CMK (cell line): Measurements from ENCODE around the gene LYSET.
"Not testable (repeated sequence)": the region's sequence is repeated elsewhere in the genome, so short reads cannot be mapped to it uniquely, and the experiment has no call there.

ENCODE experiments used
- DNase-seq: peaks from one replicate; pipeline ENCODE4 v3.0.0-alpha.2; 2010; ENCODE audit warnings: low read depth

LYSET gene

DNA sequence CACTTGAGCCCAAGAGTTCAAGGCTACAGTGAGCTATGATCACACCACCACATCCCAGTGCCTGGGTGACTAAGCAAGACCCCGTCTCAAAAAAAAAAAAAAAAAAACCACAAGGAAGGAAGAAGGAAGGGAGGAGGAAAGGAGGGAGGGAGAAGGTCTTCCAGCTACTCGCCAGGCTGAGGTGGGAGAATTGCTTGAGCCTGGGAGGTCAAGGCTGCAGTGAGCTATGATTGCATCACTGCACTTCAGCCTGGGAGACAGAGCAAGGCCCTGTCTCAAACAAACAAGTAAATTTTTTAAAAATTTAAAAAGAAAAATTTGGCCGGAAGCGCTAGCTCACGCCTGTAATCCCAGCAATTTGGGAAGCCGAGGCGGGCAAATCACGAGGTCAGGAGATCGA, 16.5 kb upstream of the LYSET start:
- not testable (repeated sequence) for DNase-seq

DNA sequence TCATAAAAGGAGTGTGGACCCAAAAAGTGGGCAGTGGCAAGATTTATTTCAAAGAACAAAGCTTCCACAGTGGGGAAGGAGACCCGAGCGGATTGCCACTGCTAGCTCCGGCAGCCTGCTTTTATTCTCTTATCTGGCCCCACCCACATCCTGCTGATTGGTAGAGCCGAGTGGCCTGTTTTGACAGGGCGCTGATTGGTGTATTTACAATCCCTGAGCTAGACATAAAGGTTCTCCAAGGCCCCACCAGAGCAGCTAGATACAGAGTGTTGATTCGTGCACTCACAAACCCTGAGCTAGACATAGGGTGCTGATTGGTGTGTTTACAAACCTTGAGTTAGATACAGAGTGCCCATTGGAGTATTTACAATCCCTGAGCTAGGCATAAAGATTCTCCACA, 15.5 kb upstream of the LYSET start:
- not testable (repeated sequence) for DNase-seq

DNA sequence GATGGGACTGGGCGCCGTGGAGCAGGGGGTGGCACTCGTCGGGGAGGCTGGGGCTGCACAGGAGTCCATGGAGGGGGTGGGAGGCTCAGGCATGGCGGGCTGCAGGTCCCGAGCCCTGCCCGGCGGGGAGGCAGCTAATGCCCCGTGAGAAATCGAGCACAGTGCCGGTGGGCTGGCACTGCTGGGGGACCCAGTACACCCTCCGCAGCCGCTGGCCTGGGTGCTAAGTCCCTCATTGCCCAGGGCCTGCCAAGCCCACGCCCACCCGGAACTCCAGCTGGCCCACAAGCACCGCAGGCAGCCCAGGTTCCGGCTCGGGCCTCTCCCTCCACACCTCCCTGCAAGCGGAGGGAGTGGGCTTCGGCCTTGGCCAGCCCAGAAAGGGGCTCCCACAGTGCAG, 15.0 kb upstream of the LYSET start:
- not testable (repeated sequence) for DNase-seq

DNA sequence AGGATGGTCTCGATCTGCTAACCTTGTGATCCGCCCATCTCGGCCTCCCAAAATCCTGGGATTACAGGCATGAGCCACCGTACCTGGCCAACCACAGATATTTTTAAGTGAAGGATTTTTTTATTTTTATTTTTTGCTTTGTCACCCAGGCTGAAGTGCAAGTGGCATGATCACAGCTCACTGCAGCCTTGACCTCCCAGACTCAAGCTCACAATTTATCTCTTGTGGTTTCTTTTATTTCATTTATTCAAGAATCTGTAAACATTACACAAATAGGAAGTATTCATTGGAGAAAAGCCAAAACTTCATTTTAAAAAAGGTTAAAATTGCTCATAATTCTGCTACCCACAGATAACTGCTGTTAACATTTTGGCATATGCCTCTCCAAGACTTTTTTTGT, 13.7 kb upstream of the LYSET start:
- DNase-seq = no peak

DNA sequence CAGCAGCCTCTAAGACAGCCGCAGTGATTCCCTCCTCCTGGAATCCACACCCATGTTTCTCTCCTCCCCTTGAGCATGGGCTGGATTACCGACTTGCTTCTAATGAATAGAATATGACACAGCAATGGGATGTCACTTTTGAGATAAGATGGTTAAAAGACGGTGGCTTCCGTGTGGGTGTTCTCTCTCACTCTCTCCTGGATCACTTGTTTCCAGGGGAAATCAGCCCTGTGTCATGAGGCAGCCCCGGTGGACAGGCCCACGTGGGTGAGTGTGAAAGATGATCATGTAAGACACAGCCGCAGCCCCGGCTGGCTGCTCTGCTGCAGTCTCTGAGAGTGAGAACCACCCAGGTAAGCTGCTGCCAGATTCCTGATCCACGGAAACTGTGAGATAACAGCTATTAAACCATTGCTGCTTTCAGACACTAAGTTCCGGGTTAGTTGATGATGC, 11.1 kb upstream of the LYSET start:
- DNase-seq = no peak

DNA sequence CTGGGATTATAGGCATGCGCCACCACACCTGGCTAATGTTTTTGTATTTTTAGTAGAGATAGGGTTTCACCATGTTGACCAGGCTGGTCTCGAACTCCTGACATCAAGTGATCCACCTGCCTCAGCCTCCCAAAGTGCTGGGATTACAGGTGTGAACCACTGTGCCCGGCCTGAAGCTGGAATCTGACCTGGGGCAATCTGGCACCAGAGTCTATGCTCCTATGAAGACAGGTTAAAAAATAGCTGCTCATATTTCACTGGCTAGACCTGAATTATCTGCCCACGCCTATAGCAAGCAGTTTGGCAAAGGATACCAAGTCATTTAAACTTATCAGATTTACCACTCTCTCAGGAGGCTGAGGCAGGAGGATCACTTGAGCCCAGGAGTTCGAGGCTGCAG, 10.4 kb upstream of the LYSET start:
- DNase-seq = not testable (repeated sequence)

DNA sequence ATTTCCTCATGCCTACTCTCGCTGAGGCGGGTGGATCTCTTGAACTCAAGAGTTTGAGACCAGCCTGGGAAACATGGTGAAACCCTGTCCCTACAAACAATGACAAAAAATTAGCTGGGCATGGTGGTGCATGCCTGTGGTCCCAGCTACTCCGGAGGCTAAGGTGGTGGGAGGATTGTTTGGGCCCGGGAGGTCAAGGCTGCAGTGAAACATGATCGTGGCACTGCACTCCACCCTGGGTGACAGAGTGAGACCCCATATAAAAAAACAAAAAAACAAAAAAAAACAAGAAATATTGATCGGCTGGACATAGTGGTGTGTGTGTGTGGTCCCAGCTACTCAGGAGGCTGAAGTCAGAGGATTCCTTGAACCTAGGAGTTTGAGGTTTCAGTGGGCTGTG, 9.6 kb upstream of the LYSET start:
- DNase-seq = no peak

DNA sequence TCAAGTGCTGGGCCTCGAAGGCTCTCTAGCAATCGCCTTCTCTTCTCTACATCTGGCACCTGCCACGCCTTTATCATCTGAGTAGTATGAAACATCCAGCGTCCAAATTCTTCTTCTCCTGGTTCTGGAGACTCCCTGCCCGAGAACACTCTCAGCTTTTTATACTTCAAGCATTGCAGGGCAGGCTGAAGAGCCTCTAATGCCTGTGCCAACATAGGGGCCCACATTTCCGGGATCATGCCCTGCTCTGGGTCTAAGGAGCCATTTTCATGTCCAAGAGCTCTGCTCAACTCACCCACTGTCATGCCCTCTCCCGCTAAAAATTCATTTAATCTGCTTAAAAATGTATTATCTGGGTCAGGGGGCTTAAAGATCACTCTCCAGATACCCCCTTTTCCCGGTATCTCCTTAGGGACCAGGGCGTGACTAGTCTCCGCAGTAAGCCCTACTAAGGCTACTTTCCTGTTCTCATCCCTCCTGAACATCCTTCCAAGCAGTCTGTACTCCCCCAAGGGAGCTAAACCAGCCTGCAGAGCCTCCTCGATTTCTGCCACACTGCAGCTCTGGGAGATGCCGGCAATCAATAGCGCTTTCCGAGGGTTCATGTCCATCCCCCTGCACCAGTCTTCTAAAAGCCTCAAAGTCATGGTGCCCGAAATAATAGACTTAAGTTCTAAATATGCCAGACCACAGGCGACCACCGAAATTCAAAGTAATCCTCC, 1.4 kb upstream of the LYSET start:
- DNase-seq = no peak

DNA sequence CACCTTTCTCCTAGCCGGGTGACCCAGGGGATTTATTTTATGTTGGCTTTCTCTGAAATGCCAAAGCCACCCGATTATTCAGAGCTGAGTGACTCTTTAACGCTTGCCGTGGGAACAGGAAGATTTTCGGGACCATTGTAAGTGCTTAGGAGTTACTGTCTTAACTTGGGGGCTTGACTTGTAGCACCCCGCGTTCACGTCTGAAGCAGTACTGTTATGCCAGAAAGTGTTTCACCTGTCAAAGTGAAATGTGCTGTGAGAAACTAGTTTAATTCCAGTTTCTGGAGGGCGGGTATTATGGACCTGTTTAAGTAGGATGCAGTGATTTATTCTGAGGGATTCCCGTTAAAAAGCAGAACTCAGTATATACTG, 218 bp downstream of the LYSET start:
- no peak for DNase-seq

DNA sequence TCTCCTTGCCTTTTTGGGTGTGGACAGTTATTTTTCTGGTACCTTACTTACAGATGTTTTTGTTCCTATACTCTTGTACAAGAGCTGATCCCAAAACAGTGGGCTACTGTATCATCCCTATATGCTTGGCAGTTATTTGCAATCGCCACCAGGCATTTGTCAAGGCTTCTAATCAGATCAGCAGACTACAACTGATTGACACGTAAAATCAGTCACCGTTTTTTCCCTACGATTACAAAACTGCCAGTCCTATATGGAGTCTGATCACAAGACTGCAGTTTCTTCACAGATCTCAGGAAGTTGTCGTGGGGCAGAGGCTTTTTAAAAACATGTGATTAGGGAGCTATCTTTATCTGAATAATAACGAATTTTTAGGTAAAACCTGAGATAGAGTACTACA, 1.3 kb downstream of the LYSET start:
- no peak for DNase-seq

DNA sequence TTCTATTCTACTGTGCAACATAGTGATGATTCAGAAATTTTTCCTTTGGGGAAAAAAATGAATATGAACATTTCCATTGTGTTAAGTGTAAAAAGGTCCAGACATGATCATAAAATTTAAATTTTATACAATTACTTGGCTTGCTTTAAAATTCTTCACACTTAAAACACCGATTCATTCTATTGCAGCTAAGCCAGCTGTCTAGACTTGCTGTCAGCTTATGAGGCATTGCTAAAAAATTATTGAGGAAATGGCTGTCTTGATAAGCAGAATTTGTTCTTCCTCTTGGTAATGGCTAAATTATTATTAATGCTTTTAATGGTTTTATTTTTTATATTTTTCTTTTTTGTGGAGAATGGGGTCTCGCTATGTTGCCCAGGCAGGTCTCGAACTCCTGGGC, 1.8 kb downstream of the LYSET start:
- DNase-seq = no peak

DNA sequence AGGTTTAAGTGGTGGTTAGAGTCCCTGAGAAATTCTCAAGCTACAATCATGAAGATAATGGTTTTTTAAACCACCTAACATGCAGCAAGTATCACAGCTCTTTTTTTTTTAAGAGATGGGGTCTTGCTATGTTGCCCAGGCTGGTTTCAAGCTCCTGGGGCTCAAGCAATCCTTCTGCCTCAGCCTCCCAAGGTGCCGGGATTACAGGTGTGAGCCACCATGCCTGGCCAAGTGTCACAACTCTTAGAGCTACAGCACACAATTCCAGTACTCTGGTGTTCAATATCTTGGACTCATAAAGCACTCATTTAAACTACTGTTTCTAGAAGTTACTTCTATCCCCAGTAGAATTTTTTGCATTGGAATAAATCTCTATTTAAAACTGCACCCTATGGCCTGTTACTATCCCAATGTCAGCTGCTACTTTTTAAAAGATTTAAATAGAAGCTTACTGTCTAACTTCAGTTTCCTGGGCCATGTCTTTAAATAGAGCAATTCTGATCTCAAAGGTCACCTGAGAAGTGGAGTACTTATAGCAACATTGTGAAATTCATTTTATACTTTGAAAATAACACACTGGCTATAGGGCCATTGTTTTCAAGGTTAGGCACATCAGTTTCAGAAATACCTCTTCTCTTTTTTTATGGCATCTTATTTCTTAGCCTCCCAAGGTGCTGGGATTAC, 10.3 kb downstream of the LYSET start:
- no peak for DNase-seq

DNA sequence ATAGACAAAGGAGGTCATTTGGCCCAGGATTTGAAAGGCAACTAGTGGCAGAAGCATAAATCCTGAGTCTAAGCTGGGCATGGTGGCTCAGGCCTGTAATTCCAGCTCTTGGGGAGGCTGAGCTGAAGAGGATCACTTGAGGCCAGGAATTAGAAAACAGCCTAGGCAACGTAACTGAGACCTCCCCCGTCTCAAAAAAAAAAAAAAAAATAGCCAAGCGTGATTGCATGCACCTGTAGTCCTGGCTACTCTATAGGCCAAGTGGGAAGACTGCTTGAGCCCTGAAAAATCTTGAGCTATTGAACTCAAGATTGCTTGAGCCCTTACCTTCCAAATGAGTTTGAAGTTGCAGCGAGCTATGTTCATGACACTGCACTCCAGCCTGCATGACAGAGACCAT, 13.9 kb downstream of the LYSET start:
- DNase-seq = no peak

DNA sequence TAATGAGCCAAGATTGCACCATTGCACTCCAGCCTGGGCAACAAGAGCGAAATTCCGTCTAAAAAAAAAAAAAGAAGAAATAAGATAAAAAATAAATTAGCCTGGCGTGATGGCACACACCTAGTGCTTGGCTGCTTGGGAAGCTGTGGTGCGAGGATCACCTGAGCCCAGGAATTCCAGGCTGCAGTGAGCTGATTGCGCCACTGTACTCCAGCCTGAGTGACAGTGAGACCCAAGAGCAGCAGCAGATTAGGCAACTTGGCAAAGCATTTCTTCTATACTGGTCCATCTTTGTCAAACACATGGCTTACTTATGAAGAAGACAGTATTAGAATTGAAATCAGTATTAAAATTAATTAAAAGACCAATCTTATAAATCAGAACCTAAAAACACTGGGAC, 15.4 kb downstream of the LYSET start:
- no peak for DNase-seq

DNA sequence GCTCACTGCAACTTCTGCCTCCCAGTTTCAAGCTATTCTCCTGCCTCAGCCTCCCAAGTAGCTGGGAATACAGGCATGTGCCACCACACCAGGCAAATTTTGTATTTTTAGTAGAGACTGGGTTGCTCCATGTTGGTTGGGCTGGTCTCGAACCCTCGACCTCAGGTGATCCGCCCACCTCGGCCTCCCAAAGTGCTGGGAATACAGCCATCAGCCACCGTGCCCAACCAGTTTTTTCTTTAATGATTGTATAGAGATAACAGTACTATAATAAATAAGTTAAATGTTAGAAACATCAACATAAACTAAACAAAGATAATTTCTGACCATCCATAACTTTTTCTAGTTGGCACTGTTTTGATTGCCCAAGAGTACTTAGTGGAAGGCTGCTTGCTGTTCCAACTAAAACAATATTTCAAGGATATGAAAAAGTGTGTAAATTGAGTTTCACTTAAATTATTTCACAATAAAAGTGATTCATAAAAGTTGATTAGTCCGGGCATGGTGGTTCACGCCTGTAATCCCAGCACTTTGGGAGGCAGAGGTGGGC, 16.1 kb downstream of the LYSET start:
- no peak for DNase-seq

DNA sequence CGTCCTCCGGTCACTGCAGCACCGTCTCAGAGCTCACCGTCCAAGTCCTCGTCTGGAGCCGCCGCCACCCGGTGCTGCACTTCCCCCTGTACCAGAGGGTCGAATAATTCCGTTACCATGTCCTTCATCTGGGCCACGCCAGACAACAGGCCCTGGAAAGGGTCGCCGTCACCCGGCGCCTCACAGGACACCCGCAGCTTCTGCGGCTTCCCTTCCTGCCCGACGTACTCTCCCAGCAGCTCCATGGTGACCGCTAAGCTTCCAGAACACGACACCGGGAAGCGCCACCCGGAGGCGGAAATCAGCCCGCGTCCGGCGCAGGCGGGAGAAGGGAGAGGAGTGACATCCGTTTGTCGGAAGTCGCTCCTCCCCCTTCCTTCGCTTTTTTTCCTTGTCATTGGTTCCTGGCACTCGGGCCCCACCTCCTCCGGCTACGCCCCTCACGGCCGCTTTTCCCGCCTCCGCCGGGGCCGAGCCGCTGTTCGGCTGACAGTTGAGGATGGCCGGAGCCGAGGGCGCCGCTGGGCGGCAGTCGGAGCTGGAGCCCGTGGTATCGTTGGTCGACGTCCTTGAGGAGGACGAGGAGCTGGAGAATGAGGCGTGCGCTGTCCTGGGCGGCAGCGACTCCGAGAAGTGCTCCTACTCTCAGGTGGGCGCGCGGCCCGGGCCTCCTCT, 21.8 kb downstream of the LYSET start, which contains the start of the genes GON7 and UBR7:
Gene GON7, minus strand, starts transcription at position 273 of the 675 bp plus-strand sequence. Its CDS starts 28 bp downstream, at position 245.
Gene UBR7, plus strand, starts transcription at position 464 of the 675 bp plus-strand sequence. Its CDS starts 36 bp downstream, at position 500.
- peak; percentile 91 for DNase-seq

DNA sequence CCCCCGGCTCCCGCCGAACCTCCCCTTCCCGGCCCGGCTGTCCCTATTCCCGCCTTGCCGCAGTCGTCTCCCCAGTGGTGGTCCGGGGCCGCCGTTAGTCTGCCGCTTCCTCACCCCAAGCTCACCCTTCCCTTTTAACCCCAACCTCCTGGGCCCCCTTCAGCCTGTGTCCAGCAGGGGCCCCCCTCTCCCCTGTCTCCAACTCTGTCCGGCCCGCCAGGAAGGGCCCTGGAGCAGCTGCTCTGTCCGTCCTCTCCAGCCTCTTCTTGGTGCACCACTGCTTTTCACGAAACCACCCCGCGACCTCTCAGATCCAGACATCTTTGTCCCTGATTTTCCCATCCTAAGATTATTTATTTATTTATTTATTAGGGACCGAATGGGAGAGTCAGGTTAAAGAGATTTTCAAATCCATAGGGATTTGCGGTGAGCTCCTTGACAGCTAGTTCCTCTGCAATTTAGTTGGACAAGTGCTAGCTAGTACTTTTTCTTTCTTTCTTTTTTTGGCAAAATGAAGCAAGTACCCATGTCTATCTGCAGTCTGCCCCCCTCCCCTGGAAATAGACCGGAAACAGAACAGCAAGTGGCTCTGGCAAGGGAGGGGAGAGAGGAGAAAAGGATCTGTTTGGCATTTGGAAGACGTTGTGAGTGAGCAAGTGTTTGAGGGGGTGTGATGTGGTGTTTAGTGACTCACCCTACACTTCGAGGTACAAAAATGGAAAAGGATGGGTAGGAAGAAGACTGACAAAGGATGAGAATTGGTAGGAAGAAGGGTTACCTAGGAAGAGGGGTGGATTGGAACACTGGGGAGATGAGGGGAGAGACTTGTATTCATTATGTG, 22.6 kb downstream of the LYSET start:
- DNase-seq = no peak

DNA sequence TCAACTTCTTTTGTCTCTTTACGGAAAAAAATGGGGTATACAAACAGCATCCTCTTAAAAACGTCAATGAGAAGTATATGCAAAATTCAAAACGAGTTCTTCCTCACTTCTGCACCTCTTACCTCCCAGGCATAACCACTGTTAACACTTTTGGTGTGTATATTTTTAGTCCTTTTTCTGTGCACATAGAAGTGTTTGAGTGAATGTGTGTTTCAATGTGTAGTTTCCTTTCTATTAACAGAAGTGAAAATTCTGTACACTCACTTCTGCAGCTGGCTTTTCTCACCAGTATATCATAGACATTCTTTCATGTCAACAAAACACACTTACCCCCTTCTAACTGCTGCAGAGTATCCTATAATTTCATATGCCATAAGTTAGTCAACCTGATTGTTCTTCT, 27.3 kb downstream of the LYSET start:
- DNase-seq = no peak

DNA sequence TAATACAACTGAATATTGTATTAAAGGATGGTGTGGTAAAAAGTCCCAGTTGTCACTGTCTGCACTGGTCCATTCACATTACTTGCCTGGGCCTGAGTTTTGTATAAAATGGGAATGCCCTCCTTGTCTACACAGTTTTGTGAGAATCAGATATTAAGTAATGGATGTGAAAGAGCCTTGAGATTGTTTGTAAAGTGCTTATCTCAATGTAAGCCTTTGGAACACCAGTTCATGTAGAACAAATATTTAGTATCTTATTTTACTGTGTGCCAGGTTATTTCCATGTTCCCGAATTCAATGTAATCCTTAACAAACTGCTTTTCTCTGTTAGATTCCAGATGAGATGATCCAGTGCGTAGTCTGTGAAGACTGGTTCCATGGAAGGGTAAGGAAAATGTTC, 29.5 kb downstream of the LYSET start:
- DNase-seq = no peak

DNA sequence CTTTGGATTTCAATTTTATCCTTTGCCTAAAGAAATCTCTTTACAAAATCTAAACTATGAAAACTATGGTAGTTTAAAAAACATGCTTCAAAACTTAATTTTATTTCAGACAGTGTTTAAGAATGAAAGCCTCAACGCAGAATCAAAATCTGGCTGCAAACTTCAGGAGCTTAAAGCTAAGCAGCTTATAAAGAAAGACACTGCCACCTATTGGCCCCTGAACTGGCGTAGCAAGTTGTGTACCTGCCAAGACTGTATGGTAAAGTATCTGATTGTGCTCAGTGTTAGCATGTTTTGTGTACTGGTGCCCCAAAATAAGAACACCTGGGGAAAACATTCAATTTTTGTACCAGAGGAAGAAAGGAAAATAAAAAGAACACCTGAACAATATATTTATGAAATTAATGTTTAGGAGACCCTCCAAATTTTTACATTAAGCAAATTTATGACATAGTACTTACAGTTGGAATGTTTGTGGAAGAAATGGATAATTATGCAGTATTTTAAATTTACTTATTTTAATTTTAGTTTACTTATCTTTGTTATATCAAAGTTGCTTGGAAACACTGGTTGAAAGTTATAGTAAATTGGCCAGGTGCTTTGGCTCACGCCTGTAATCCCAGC, 34.1 kb downstream of the LYSET start:
- no peak for DNase-seq

DNA sequence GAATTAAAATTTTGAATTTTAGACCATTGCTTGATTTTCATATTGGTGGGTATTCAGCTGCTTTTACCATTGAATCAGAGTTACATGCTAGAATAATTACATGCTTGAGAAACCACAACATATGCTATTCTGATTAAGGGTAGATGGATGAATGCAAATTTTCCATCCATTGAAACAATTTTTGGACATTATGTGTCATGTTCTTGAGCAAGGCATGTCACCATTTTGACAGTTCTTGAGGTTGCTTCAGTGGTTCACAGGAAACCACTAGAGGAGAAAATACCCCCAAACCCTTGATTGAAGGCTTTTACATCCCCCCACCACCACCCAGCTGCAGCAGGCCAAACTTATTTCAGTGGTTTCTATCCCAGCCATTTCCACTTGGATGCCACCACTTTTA, 35.4 kb downstream of the LYSET start:
- DNase-seq = no peak
